Measurements from ENCODE around the gene PITX1. TPM values are rescaled to one million over a fixed set of nuclear protein-coding genes. Genes with fewer than 3 reads are reported as not detected.

Gene PITX1
- total RNA-seq, 1 donor from 2014 or later, result 89.6 TPM

DNA sequence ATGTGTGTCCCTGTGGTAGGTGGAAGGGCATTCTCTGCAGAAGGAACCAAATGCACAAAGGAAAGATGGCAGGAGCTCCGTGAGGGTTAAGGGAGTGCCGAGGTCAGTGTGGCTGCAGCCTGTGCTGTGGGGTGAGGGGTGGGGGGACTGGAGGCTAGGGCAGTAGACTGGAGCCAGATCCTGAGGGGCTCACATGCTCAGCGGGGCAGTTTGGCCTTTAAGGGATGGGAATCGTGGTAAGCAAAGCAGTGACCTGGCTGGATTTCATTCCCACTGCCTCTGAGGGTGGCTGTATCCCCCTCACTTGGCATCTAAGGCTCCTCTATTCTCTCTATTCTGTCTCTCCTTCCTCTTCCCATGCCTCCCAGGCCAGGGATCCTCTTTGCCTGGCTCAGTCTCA is 15.6 kb downstream of the PITX1 start:
- no peak overlapping the region for H3K4me3 Mint-ChIP-seq
- no peaks in the 10 kb centered on the region for H3K9me3 Mint-ChIP-seq
- TF ChIP-seq, protein P1, sequence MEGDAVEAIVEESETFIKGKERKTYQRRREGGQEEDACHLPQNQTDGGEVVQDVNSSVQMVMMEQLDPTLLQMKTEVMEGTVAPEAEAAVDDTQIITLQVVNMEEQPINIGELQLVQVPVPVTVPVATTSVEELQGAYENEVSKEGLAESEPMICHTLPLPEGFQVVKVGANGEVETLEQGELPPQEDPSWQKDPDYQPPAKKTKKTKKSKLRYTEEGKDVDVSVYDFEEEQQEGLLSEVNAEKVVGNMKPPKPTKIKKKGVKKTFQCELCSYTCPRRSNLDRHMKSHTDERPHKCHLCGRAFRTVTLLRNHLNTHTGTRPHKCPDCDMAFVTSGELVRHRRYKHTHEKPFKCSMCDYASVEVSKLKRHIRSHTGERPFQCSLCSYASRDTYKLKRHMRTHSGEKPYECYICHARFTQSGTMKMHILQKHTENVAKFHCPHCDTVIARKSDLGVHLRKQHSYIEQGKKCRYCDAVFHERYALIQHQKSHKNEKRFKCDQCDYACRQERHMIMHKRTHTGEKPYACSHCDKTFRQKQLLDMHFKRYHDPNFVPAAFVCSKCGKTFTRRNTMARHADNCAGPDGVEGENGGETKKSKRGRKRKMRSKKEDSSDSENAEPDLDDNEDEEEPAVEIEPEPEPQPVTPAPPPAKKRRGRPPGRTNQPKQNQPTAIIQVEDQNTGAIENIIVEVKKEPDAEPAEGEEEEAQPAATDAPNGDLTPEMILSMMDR (IDR thresholded peaks at IDR 0.05; ENCODE audit: unreplicated experiment), result no peak
- H3K36me3 Mint-ChIP-seq, result peaks cover 3% of the 10 kb centered on the region
- DNase-seq (ENCODE audit: low spot score in 2 of 2, unreplicated experiment in 2 of 2), result peak in 1 of 2 experiments; percentile 9
- no peak overlapping the region for H3K27ac Mint-ChIP-seq
- peaks cover 35% of the 10 kb centered on the region for H3K27me3 Mint-ChIP-seq (ENCODE audit: low read depth)
- H3K4me1 Mint-ChIP-seq, result peaks cover 2% of the 10 kb centered on the region

DNA sequence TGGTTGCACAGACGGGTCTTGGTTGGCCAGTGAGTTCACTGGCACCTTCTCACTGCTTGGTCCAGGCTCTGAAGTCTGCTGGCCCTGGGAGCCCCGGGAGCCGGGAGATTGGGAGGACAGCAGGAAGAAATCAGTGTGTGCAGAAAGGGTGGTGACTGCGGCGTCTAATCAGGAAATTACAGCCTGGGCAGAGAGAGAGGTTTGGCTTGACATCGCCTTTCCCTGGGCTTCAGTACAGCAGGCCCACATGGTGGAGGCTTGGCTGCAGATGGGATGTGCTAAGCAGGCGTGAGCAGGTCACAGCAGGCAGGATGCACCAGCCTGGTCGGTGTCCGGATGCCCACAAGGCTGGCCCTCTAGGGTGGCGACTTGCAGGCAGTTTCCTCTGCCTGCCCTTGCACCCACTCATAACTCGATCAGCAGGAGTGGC is 17.2 kb downstream of the PITX1 start:
- Mint-ChIP-seq H3K36me3 (no peaks in the 10 kb centered on the region), H3K27me3 (ENCODE audit: low read depth) (peaks cover 25% of the 10 kb centered on the region), H3K4me1 (peaks cover 2% of the 10 kb centered on the region), H3K4me3 (no peak overlapping the region), H3K9me3 (no peaks in the 10 kb centered on the region), H3K27ac (no peak overlapping the region)
- DNase-seq (ENCODE audit: low spot score in 2 of 2, unreplicated experiment in 2 of 2), result peak in 1 of 2 experiments; percentile 25
- TF ChIP-seq, protein P1 (IDR thresholded peaks at IDR 0.05; ENCODE audit: unreplicated experiment), result no peak

DNA sequence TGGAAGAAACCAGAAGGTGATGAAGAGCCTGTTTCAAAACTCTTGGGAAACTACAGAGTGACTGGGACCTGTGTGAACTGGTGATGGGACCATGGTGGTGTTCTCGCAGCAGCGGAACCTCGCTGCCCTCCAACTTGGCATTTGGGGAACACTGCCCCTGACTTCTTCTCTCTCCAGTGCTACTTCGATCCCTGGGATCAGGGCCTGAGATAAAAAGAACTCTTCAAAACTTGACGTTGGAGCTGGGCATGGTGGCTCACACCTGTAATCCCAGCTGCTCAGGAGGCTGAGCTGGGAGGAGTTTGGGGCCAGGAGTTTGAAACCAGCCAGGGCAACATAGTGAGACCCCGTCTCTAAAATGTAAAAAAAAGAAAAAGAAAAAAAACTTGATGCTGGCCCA is 18.1 kb downstream of the PITX1 start:
- H3K4me3 Mint-ChIP-seq, result no peak overlapping the region
- no peak for DNase-seq (ENCODE audit: low spot score in 2 of 2, unreplicated experiment in 2 of 2)
- H3K27ac Mint-ChIP-seq, result no peak overlapping the region
- no peaks in the 10 kb centered on the region for H3K36me3 Mint-ChIP-seq
- H3K27me3 Mint-ChIP-seq (ENCODE audit: low read depth), result peaks cover 17% of the 10 kb centered on the region
- TF ChIP-seq, protein P1 (IDR thresholded peaks at IDR 0.05; ENCODE audit: unreplicated experiment), result no peak
- H3K4me1 Mint-ChIP-seq, result peaks cover under 1% of the 10 kb centered on the region
- no peaks in the 10 kb centered on the region for H3K9me3 Mint-ChIP-seq

DNA sequence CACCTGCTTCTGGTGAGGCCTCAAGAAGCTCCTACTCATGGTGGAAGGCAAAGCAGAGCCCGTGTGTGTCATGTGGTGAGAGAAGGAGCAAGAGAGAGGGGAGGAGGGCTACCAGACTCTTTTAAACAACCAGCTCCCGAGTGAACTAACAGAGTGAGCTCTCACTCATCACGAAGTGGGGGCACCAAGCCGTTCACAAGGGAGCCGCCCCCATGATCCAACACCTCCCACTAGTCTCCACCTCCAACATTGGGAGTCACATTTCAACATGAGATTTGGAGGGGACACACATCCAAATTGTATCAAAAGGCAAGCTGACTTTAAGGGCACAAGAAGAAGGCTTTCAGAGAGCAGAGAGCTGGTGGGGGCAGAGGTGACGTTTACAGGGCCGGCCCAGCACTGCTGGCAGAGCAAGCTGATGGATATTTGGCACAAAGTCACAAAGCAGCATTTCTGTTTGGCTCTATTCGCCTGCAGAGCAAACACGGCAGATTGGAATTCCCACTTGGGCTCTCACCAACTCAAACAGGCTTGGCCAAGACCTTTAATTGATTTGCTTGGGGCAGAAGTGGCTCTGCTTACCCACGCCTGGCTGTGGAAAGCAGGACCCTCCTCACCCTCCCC is 20.0 kb downstream of the PITX1 start:
- peak in 1 of 2 experiments; percentile 29 for DNase-seq (ENCODE audit: low spot score in 2 of 2, unreplicated experiment in 2 of 2)
- Mint-ChIP-seq H3K9me3 (no peaks in the 10 kb centered on the region), H3K27ac (no peak overlapping the region), H3K4me3 (no peak overlapping the region), H3K36me3 (no peaks in the 10 kb centered on the region), H3K4me1 (no peaks in the 10 kb centered on the region), H3K27me3 (ENCODE audit: low read depth) (peaks cover 6% of the 10 kb centered on the region)
- TF ChIP-seq, protein P1 (IDR thresholded peaks at IDR 0.05; ENCODE audit: unreplicated experiment), result no peak

DNA sequence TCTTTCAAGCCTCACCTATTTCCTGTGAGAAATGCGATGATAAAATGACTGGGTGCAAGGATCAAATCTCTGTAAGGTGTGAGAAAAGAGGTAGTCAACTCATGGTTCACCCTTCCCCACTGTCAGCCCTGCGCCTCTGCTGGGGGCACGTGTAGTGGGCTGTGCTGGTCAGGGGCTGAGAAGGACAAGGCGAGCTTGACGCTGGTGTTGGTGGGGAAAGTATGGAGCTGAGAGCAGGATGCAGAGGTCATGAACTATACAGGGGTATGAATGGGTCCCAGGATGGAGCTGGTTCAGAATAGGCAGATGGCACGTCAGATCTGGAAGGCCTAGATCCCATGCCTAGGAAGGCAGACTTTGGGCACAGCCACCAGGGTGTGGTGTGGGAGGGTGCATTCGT is 20.6 kb downstream of the PITX1 start:
- H3K4me3 Mint-ChIP-seq, result no peak overlapping the region

More for the DNA sequence above, 20.6 kb downstream of the PITX1 start:
- Mint-ChIP-seq H3K27ac (no peak overlapping the region), H3K27me3 (ENCODE audit: low read depth) (peaks cover 2% of the 10 kb centered on the region), H3K36me3 (no peaks in the 10 kb centered on the region), H3K4me1 (no peaks in the 10 kb centered on the region), H3K9me3 (no peaks in the 10 kb centered on the region)
- TF ChIP-seq, protein P1 (IDR thresholded peaks at IDR 0.05; ENCODE audit: unreplicated experiment), result no peak
- peak in 1 of 2 experiments; percentile 19 for DNase-seq (ENCODE audit: low spot score in 2 of 2, unreplicated experiment in 2 of 2)

Measured in mesothelial cell of epicardium (in vitro differentiated cells).